CD4-positive, alpha-beta T cell (primary cell): ENCODE results near the gene CXADR. TPM values are rescaled to one million over a fixed set of nuclear protein-coding genes. Genes with fewer than 3 reads are reported as not detected.
A peak's percentile ranks its signal among the peaks of the same experiment; 100 is the strongest.

Experiments used
- ATAC-seq: fragments of 200-7000 bp; cut with Tn5 transposase; one replicate; pipeline ENCODE4 v1.10.0; 2022; ENCODE audit warnings: mild to moderate bottlenecking; ENCODE audit not compliant: poor library complexity
- CTCF ChIA-PET: fragments of 350-600 bp; sonication (Branson Sonifier 250); formaldehyde crosslinking; loops from one replicate; lab custom pipeline; 2021; ENCODE audit warnings: antibody characterized with exemption, inconsistent platforms; lab: Charles Lee
- POLR2A ChIA-PET: fragments of 350-600 bp; sonication (Branson Sonifier 250); formaldehyde crosslinking; loops from one replicate; lab custom pipeline; 2021; ENCODE audit warnings: antibody characterized with exemption, inconsistent platforms; lab: Charles Lee
- DNase-seq, 14 experiments: peaks; one replicate each; pipeline ENCODE4 v3.0.0-alpha.2; 2013 to 2020; ENCODE audit warnings: mixed read lengths in 2 of 14
- H3K27ac ChIP-seq, 2 donors: one replicate each; pipeline versions ENCODE4 v1.5.1 to v1.7.0; 2013; ENCODE audit warnings: low read length in 2 of 2, low read depth in 1 of 2, mild to moderate bottlenecking in 1 of 2
- H3K27me3 ChIP-seq, 2 experiments: 1 replicate in 1 of 2; 2 replicates in 1 of 2; pipeline versions ENCODE4 v1.6.1 to v1.7.0; 2013; ENCODE audit warnings: low read length in 2 of 2, control low read depth in 1 of 2, mild to moderate bottlenecking in 1 of 2, moderate library complexity in 1 of 2; ENCODE audit not compliant: insufficient read depth in 2 of 2, control insufficient read depth in 1 of 2
- H3K36me3 ChIP-seq: one replicate; pipeline ENCODE4 v1.6.1; 2013; ENCODE audit warnings: low read length, control low read depth; ENCODE audit not compliant: insufficient read depth
- H3K4me1 ChIP-seq: one replicate; pipeline ENCODE4 v1.6.1; 2013; ENCODE audit warnings: low read length, control low read depth; ENCODE audit not compliant: insufficient read depth
- H3K4me3 ChIP-seq: one replicate; pipeline ENCODE4 v1.5.1; 2013; ENCODE audit warnings: mild to moderate bottlenecking, low read length, moderate library complexity
- H3K9me3 ChIP-seq, 2 experiments: 1 replicate in 1 of 2; 2 replicates in 1 of 2; pipeline versions ENCODE4 v1.6.1 to v1.7.0; 2013; ENCODE audit warnings: low read length in 2 of 2, mild to moderate bottlenecking in 2 of 2, control low read depth in 1 of 2, moderate library complexity in 1 of 2; ENCODE audit not compliant: control insufficient read depth in 1 of 2, insufficient read depth in 1 of 2
- H3K27ac Mint-ChIP-seq: one replicate; pipeline ENCODE4 v1.8.0; 2020; ENCODE audit warnings: mixed read lengths
- H3K27me3 Mint-ChIP-seq: one replicate; pipeline ENCODE4 v1.8.0; 2021; ENCODE audit warnings: mixed read lengths
- H3K36me3 Mint-ChIP-seq: one replicate; pipeline ENCODE4 v1.8.0; 2021; ENCODE audit warnings: low read depth, mixed read lengths
- H3K4me1 Mint-ChIP-seq: one replicate; pipeline ENCODE4 v1.8.0; 2021; ENCODE audit warnings: low read depth, mixed read lengths
- H3K4me3 Mint-ChIP-seq: one replicate; pipeline ENCODE4 v1.8.0; 2020; ENCODE audit warnings: mild to moderate bottlenecking, mixed read lengths
- H3K9me3 Mint-ChIP-seq: one replicate; pipeline ENCODE4 v1.8.0; 2020; ENCODE audit warnings: mixed read lengths
- intact Hi-C, 2 experiments: fragments of 100-400 bp; cut with DNase I in 1 of 2; cut with micrococcal nuclease in 1 of 2; formaldehyde crosslinking; loops; one replicate each; pipeline versions ENCODE4 v1.15.1 to v1.9.0; 2023 to 2025; cut with DNase I, micrococcal nuclease
- total RNA-seq, 174 experiments: library from RNA in 2 of 174; stranded (reverse) in 2 of 174; gene quantifications; one replicate each; pipeline ENCODE4 v1.2.3 and lab custom pipeline; 2021 to 2026
- TF ChIP-seq, protein P1 (sequence below): fragments of 200-600 bp; IDR thresholded peaks from one replicate; pipeline ENCODE4 v1.8.0; 2022; ENCODE audit warnings: antibody characterized with exemption, mild to moderate bottlenecking

Gene CXADR
- total RNA-seq, 2 experiments from 2014 or later: 0.52 to 0.53 TPM

DNA sequence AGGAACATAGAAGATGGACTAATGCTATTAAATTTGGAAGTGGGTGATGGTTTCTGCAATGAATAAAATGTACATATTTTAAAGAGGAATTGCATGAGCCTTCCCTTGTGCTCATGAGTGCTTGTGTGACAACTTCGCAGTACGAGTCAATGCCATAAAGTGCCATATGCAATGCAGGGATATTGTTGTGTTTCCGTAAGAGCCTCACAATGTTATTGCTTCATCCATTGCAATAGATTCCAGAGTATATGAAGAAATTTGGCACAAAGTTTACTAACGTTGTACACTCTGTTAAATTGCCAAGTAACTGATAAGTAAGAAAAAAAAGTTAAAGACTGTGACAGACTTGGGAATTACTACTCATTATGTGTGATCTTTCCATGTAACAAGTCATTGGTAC is 77.6 kb downstream of the CXADR start:
- CTCF ChIA-PET: interaction anchor here (1.3 to 1.5 kb wide), 3 partner anchors 9 to 13 kb away, joined by 3 to 4 read pairs (median 3); no protein-coding TSS in a partner anchor
- H3K9me3 Mint-ChIP-seq: no peaks in the 10 kb centered on the region

DNA sequence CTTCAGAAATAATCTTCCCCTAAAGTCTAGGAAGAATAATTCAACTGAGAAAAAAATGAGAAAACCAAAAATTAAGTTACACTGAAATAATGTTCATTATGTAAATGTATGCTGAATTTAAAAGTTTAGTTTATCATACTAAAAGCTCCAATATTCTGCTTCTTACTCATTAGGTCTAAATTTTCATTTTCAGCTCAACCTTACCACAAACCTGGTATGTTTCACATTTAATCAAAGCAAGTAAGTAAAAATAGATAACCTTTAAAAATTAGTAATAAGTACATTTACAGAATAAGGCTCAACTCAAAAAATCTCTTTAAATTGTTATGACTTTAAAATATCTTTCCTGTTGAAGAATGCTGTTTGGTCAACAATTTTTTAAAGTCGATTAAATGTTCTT is 84.8 kb downstream of the CXADR start:
- H3K36me3 ChIP-seq: peaks cover 26% of the 10 kb centered on the region
- Mint-ChIP-seq H3K27ac (no peak overlapping the region), H3K36me3 (peaks cover 80% of the 10 kb centered on the region), H3K27me3 (no peaks in the 10 kb centered on the region), H3K4me3 (no peak overlapping the region), H3K9me3 (no peaks in the 10 kb centered on the region), H3K4me1 (peaks cover under 1% of the 10 kb centered on the region)
- H3K4me3 ChIP-seq: no peak overlapping the region
- CTCF ChIA-PET: no interaction called here
- no peaks in the 10 kb centered on the region for H3K9me3 ChIP-seq
- TF ChIP-seq, protein P1, sequence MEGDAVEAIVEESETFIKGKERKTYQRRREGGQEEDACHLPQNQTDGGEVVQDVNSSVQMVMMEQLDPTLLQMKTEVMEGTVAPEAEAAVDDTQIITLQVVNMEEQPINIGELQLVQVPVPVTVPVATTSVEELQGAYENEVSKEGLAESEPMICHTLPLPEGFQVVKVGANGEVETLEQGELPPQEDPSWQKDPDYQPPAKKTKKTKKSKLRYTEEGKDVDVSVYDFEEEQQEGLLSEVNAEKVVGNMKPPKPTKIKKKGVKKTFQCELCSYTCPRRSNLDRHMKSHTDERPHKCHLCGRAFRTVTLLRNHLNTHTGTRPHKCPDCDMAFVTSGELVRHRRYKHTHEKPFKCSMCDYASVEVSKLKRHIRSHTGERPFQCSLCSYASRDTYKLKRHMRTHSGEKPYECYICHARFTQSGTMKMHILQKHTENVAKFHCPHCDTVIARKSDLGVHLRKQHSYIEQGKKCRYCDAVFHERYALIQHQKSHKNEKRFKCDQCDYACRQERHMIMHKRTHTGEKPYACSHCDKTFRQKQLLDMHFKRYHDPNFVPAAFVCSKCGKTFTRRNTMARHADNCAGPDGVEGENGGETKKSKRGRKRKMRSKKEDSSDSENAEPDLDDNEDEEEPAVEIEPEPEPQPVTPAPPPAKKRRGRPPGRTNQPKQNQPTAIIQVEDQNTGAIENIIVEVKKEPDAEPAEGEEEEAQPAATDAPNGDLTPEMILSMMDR: no peak
- intact Hi-C loops: no loop called here
- no peaks in the 10 kb centered on the region for H3K27me3 ChIP-seq
- no peak overlapping the region for H3K27ac ChIP-seq
- no peak for ATAC-seq
- POLR2A ChIA-PET: no interaction called here
- H3K4me1 ChIP-seq: no peaks in the 10 kb centered on the region
- DNase-seq: no peak

More for the DNA sequence above, 77.6 kb downstream of the CXADR start:
- Mint-ChIP-seq H3K4me3 (no peak overlapping the region), H3K36me3 (peaks cover 35% of the 10 kb centered on the region), H3K4me1 (no peaks in the 10 kb centered on the region), H3K27me3 (no peaks in the 10 kb centered on the region), H3K27ac (no peak overlapping the region)
- intact Hi-C loops: no loop called here
- H3K4me3 ChIP-seq: no peak overlapping the region
- TF ChIP-seq, protein P1: no peak
- no peak overlapping the region for H3K27ac ChIP-seq
- ATAC-seq: no peak
- peaks cover 10% of the 10 kb centered on the region for H3K36me3 ChIP-seq
- H3K4me1 ChIP-seq: no peaks in the 10 kb centered on the region
- no peak for DNase-seq
- POLR2A ChIA-PET: no interaction called here
- no peaks in the 10 kb centered on the region for H3K27me3 ChIP-seq
- H3K9me3 ChIP-seq: no peaks in the 10 kb centered on the region

DNA sequence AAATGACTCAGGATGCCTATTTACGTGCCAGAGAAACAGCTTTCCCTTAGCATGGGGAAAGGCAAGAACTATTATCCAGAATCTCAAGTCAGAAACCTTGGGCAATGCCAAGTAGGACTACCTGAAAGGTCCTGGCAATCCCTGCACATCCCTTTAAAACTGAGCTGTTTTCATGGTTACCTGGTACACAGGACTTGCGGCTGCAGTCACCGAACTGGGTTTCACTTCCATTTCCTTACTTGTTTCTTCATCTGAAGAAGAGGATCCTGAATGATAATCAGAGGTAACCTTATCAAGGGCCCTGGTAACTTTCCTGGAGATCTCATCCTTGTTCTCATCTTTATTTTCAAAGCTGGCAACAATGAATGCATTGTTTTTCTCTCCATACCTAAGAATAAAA is 85.6 kb downstream of the CXADR start:
- Histone ChIP-seq H3K9me3 (no peaks in the 10 kb centered on the region), H3K4me1 (no peaks in the 10 kb centered on the region), H3K36me3 (peaks cover 32% of the 10 kb centered on the region), H3K27me3 (no peaks in the 10 kb centered on the region), H3K4me3 (peak overlapping the region; percentile 7), H3K27ac (no peak overlapping the region)
- TF ChIP-seq, protein P1: no peak
- intact Hi-C loops: no loop called here
- DNase-seq (peak in 1 of 14 experiments; percentile 24), ATAC-seq (no peak)
- H3K9me3 Mint-ChIP-seq: no peaks in the 10 kb centered on the region
- peak overlapping the region; percentile 20 for H3K4me3 Mint-ChIP-seq
- ChIA-PET POLR2A (interaction anchor here (1.5 kb wide), 1 partner anchor 87 kb away, joined by 3 read pairs; no protein-coding TSS in a partner anchor), CTCF (interaction anchor here (1.2 to 1.3 kb wide), 2 partner anchors 8 to 17 kb away, joined by 3 read pairs; no protein-coding TSS in a partner anchor)
- peaks cover 80% of the 10 kb centered on the region for H3K36me3 Mint-ChIP-seq
- peaks cover 8% of the 10 kb centered on the region for H3K4me1 Mint-ChIP-seq
- H3K27ac Mint-ChIP-seq: no peak overlapping the region
- H3K27me3 Mint-ChIP-seq: no peaks in the 10 kb centered on the region
